ENCODE data around the gene BTF3L4.

The BTF3L4 gene

GRCh38 chr1:52122384-52122783 lies 66.3 kb downstream of the BTF3L4 start:
- no peaks in the 10 kb centered on the region for H3K4me1 ChIP-seq (ENCODE audit: control insufficient read depth, insufficient read depth, low read length, unreplicated experiment)
- no peak overlapping the region for H3K27ac ChIP-seq (ENCODE audit: low read depth, low read length)
- no peaks in the 10 kb centered on the region; the same call in 1 of the 2 replicates for H3K27me3 ChIP-seq (ENCODE audit: insufficient read depth, low read length)
- no peaks in the 10 kb centered on the region for H3K79me2 ChIP-seq (ENCODE audit: control insufficient read depth, insufficient read depth, low read length, unreplicated experiment)
- H3K36me3 ChIP-seq (ENCODE audit: insufficient read depth, low read length), result no peaks in the 10 kb centered on the region
- H2AFZ ChIP-seq (ENCODE audit: low read length, unreplicated experiment), result no peak overlapping the region
- H3K4me3 ChIP-seq (ENCODE audit: low read depth, low read length), result no peak overlapping the region

- Histone ChIP-seq H3K27me3 (ENCODE audit: insufficient read depth, low read length) (no peaks in the 10 kb centered on the region; the same call in 1 of the 2 replicates), H3K36me3 (ENCODE audit: insufficient read depth, low read length) (no peaks in the 10 kb centered on the region), H3K27ac (ENCODE audit: low read depth, low read length) (no peak overlapping the region), H2AFZ (ENCODE audit: low read length, unreplicated experiment) (no peak overlapping the region), H3K79me2 (ENCODE audit: control insufficient read depth, insufficient read depth, low read length, unreplicated experiment) (no peaks in the 10 kb centered on the region), H3K4me1 (ENCODE audit: control insufficient read depth, insufficient read depth, low read length, unreplicated experiment) (peaks cover 6% of the 10 kb centered on the region), H3K4me3 (ENCODE audit: low read depth, low read length) (no peak overlapping the region)
These were observed 67.5 kb downstream of the BTF3L4 start for GRCh38 chr1:52123622-52124021.

DNA sequence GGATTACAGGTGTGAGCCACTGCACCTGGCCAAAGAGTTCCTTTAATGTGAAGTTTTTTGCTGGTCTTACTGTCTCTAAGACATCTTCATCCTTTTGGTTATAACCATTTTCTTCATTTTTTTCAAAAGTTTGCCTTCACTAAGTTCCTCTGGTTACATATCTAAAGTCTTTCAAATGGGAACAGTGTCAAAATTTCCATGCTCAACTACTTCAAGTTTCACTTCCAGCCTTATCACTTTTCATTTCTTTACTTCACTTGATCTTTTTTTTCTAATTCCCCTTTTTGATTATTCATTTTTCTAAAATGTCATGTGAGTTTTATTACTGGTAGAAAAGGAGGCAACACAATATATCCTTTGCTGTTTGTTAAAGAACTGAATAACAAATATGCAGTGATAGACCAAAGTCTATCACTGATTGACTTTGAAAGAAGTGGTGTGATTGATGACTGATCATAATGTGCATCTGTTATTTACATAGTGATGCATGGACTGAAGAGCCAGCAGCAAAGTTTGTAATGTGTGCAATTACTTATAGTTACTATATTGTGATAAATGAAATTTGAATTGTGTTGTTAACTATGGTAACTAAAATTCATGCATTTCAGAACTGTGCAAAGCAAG lies 69.8 kb downstream of the BTF3L4 start:
- no peaks in the 10 kb centered on the region; the same call in 1 of the 2 replicates for H3K27me3 ChIP-seq (ENCODE audit: insufficient read depth, low read length)
- peaks cover 6% of the 10 kb centered on the region for H3K4me1 ChIP-seq (ENCODE audit: control insufficient read depth, insufficient read depth, low read length, unreplicated experiment)

DNA sequence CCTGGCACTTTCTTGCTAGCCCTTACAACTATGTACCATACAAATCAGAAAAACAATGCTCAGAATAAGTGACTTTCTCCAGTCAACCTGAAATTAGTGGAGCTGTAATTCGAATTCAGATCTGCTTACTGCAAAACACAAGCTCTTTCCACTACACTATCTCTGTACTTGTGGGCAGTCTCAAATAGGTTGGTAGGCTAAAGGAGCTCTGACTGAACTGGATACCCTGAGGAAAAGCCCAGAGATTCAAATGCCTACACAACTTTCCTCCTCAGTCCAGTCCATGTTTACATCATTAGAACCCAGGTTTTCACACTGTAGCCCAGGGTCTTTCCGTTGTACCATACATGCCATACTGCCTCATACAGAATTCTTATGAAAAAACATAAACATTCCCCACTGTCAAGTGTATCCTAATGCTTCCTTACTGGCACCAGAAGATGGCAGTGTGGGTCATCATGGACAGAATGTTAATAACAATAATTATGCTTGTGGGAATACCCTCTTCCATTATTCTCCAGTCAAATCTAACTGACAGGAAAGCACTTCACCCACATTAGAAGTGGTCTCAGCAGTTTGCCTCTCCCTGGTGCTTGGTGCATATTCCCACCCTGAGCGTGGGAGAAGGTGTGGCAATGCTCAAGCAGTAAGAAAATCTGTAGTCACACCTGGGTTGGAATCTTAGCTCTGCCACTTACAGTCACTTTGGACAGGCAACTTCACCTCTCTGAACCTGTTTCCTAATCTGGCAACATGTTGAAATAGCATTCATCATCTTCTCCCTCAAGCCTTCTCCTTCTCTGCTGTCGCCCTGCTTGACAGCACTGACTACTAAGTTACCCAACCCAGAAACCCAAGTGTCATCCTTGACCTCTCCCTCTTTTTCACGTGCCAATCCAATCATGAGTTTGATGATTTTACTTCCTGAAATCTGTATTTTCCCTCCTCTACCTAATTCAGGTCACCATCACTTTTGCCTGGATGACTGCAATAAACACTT lies 71.4 kb downstream of the BTF3L4 start:
- Histone ChIP-seq H3K27ac (ENCODE audit: low read depth, low read length) (no peak overlapping the region), H3K36me3 (ENCODE audit: insufficient read depth, low read length) (no peaks in the 10 kb centered on the region), H3K79me2 (ENCODE audit: control insufficient read depth, insufficient read depth, low read length, unreplicated experiment) (no peaks in the 10 kb centered on the region), H3K4me3 (ENCODE audit: low read depth, low read length) (no peak overlapping the region), H2AFZ (ENCODE audit: low read length, unreplicated experiment) (no peak overlapping the region), H3K27me3 (ENCODE audit: insufficient read depth, low read length) (no peaks in the 10 kb centered on the region; the same call in 1 of the 2 replicates), H3K4me1 (ENCODE audit: control insufficient read depth, insufficient read depth, low read length, unreplicated experiment) (peaks cover 6% of the 10 kb centered on the region)

More for the DNA sequence above, 69.8 kb downstream of the BTF3L4 start:
- H3K27ac ChIP-seq (ENCODE audit: low read depth, low read length), result no peak overlapping the region
- H3K79me2 ChIP-seq (ENCODE audit: control insufficient read depth, insufficient read depth, low read length, unreplicated experiment), result no peaks in the 10 kb centered on the region
- H2AFZ ChIP-seq (ENCODE audit: low read length, unreplicated experiment), result no peak overlapping the region
- H3K36me3 ChIP-seq (ENCODE audit: insufficient read depth, low read length), result no peaks in the 10 kb centered on the region
- no peak overlapping the region for H3K4me3 ChIP-seq (ENCODE audit: low read depth, low read length)

- peaks cover 28% of the 10 kb centered on the region for H3K79me2 ChIP-seq (ENCODE audit: control insufficient read depth, insufficient read depth, low read length, unreplicated experiment)
- no peaks in the 10 kb centered on the region for H3K36me3 ChIP-seq (ENCODE audit: insufficient read depth, low read length)
- H3K4me1 ChIP-seq (ENCODE audit: control insufficient read depth, insufficient read depth, low read length, unreplicated experiment), result peaks cover 24% of the 10 kb centered on the region
- H3K27ac ChIP-seq (ENCODE audit: low read depth, low read length), result peak overlapping the region; percentile 98
- H3K27me3 ChIP-seq (ENCODE audit: insufficient read depth, low read length), result no peaks in the 10 kb centered on the region
- H2AFZ ChIP-seq (ENCODE audit: low read length, unreplicated experiment), result peak overlapping the region; percentile 87
- peak overlapping the region; percentile 86 for H3K4me3 ChIP-seq (ENCODE audit: low read depth, low read length)
These were observed 83.9 kb downstream of the BTF3L4 start for GRCh38 chr1:52139817-52140540.

Data from ACC112 (cell line).